GM12878 (cell line): Measurements from ENCODE around the gene PPP2R5D. TPM values are rescaled to one million over a fixed set of nuclear protein-coding genes. Genes with fewer than 3 reads are reported as not detected.
A peak's percentile ranks its signal among the peaks of the same experiment; 100 is the strongest.

Experiments used
- EGR1 ChIP-seq, 2 experiments: IDR thresholded peaks; 1 replicate in 1 of 2; 2 replicates in 1 of 2; pipeline ENCODE4 v1.6.1; 2011 to 2012; ENCODE audit warnings: low read depth in 2 of 2, low read length in 2 of 2, borderline replicate concordance in 1 of 2, mild to moderate bottlenecking in 1 of 2, moderate library complexity in 1 of 2
- IRF4 ChIP-seq: IDR thresholded peaks from 2 replicates; pipeline ENCODE4 v1.6.1; 2011; ENCODE audit warnings: low read depth, low read length
- MYB ChIP-seq: fragments of 150-350 bp; IDR thresholded peaks from 2 replicates; pipeline ENCODE4 v1.6.1; 2014; ENCODE audit warnings: mild to moderate bottlenecking, low read depth, low read length, borderline replicate concordance
- RELA ChIP-seq: fragments of 450-650 bp; IDR thresholded peaks from 2 replicates; pipeline ENCODE4 v1.8.0; 2014; ENCODE audit warnings: borderline replicate concordance; ENCODE audit not compliant: partially characterized antibody
- polyA plus RNA-seq, 11 experiments: library from polyadenylated mRNA; depleted of rRNA in 4 of 11; unstranded in 6 of 11; stranded (reverse) in 5 of 11; fragments of >200 nt; fragmentation: Nextera tagmentation in 4 of 11; fragmentation: Illumina TruSeq in 1 of 11; extraction: Ambion mirVana in 4 of 11; extraction: Trizol in 1 of 11; gene quantifications; 1 replicate in 1 of 11; 2 replicates in 10 of 11; pipeline versions ENCODE4 v1.2.1 to v1.2.3, GENCODE V29; 2011 to 2016; ENCODE audit warnings: inconsistent platforms in 2 of 11, missing spikeins in 2 of 11, low read depth in 1 of 11
- total RNA-seq, 4 experiments: library from RNA; depleted of rRNA in 3 of 4; stranded (reverse); fragments of >200 nt in 3 of 4; fragmentation: Illumina TruSeq in 1 of 4; extraction: Trizol in 1 of 4; gene quantifications; 2 replicates each; pipeline versions ENCODE4 v1.2.1 to v1.2.3, GENCODE V29; 2013 to 2021
- TF ChIP-seq, protein P1 (sequence below): fragments of 450-650 bp; IDR thresholded peaks from 2 replicates; pipeline ENCODE4 v1.6.1; 2016; ENCODE audit warnings: mild to moderate bottlenecking
- TF ChIP-seq, protein P2 (sequence below): fragments of 450-650 bp; IDR thresholded peaks from 2 replicates; pipeline ENCODE4 v1.6.1; 2018; ENCODE audit warnings: mild to moderate bottlenecking, low read depth, moderate library complexity; ENCODE audit not compliant: partially characterized antibody

PPP2R5D gene
- total and polyA plus RNA-seq, 10 of the 15 experiments (the other 5 are each of a cell fraction or from before 2014, with no cell fraction given), result 1.5 to 59.0 (median 32.0) TPM

DNA sequence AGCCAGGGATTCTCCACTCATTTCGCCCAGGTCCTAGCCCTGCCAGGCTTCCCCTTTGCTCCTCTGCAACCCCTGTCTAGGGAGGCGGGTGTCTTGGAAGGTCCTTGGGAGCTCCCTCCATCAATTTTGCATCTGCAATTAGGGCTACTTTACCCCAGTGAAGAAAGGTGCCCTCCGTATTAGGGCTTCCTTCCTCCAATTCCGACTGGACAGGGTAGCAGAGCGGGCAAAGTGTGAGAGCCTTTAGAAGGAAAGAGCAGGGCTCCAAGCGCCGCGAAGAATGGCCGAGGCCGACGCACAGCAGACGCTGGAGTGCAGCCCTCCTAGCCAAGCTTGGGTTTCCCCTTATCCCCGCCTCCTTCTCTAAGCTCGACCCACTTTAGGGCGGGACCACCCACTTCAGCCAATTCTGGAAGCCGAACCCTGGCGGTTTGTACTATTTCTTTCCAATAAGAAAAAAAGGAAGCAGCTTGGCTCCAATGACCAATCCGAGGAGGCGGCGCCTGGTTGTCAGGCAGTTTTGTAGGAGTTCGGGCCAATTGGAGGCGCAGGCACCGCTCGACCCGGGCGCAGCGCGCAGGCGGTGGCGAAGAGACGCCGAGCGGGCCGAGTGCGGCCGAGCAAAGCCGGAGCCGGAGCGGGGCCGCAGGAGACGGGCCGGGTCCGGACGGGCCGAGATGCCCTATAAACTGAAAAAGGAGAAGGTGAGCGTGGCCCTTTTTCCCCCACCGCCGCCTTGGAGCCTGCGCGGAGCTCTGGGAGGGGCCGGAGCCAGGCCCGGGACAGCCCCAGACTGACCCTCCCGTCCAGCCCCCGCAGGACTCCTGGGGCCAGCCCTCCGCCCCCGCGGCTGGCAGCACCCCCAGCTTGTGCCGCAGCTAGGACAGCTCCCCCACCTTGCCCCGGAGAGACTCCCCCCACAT is at the start of gene PPP2R5D (continued):
- TF ChIP-seq, protein P1, sequence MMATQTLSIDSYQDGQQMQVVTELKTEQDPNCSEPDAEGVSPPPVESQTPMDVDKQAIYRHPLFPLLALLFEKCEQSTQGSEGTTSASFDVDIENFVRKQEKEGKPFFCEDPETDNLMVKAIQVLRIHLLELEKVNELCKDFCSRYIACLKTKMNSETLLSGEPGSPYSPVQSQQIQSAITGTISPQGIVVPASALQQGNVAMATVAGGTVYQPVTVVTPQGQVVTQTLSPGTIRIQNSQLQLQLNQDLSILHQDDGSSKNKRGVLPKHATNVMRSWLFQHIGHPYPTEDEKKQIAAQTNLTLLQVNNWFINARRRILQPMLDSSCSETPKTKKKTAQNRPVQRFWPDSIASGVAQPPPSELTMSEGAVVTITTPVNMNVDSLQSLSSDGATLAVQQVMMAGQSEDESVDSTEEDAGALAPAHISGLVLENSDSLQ, result no peak
- TF ChIP-seq EGR1 (IDR thresholded peaks at IDR 0.05; ENCODE audit: borderline replicate concordance in 1 of 2, low read depth in 2 of 2, low read length in 2 of 2), result peak in 1 of 2 experiments; percentile 86; a peak in 2 of 3 replicates
- no peak for TF ChIP-seq IRF4
- TF ChIP-seq, protein P2, sequence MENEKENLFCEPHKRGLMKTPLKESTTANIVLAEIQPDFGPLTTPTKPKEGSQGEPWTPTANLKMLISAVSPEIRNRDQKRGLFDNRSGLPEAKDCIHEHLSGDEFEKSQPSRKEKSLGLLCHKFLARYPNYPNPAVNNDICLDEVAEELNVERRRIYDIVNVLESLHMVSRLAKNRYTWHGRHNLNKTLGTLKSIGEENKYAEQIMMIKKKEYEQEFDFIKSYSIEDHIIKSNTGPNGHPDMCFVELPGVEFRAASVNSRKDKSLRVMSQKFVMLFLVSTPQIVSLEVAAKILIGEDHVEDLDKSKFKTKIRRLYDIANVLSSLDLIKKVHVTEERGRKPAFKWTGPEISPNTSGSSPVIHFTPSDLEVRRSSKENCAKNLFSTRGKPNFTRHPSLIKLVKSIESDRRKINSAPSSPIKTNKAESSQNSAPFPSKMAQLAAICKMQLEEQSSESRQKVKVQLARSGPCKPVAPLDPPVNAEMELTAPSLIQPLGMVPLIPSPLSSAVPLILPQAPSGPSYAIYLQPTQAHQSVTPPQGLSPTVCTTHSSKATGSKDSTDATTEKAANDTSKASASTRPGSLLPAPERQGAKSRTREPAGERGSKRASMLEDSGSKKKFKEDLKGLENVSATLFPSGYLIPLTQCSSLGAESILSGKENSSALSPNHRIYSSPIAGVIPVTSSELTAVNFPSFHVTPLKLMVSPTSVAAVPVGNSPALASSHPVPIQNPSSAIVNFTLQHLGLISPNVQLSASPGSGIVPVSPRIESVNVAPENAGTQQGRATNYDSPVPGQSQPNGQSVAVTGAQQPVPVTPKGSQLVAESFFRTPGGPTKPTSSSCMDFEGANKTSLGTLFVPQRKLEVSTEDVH, result no peak
- no peak for TF ChIP-seq RELA
- no peak for TF ChIP-seq MYB
